ENCODE results near the gene SPHK2.
"Not testable (repeated sequence)": the region's sequence is repeated elsewhere in the genome, so short reads cannot be mapped to it uniquely, and the experiment has no call there.

Gene SPHK2

DNA sequence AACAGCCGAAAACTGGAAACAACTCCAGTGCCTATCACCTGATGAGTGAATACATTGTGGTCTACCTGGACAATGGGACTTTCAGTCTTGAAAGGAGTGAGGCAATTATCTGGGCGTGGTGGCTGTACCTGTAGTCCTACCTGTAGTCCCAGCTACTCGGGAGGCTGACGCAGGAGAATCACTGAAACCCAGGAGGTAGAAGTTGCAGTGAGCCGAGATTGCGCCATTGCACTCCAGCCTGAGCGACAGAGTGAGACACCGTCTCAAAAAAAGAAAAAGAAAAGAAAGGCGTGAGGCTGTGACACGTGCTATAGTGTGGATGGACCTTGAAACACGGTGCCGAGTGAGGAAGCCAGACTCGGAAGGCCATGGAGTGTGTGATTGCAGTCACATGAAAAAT, 57.6 kb downstream of the SPHK2 start:
- no peak for DNase-seq (ENCODE audit: extremely low read depth in 1 of 2, low read depth in 1 of 2)

DNA sequence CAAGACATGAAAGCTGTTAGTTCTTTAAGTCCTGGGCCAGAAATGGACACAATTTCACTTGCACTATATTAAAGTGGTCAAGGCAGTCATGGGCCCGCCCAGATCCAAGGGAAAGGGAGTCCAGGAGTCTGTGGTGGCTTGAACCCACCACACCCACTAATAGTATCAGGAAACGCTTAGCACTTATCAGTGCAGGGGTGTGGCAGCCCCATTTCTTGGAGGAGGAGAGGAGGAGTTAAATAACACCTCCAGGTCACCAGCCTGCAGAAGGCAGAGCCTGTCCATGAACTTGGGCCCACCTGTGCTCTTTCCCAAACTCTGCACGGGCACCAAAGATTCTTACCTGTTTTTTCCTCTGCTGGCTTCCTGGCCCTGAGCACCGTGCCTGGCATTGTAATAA, 58.9 kb downstream of the SPHK2 start:
- no peak for DNase-seq (ENCODE audit: extremely low read depth in 1 of 2, low read depth in 1 of 2)

DNA sequence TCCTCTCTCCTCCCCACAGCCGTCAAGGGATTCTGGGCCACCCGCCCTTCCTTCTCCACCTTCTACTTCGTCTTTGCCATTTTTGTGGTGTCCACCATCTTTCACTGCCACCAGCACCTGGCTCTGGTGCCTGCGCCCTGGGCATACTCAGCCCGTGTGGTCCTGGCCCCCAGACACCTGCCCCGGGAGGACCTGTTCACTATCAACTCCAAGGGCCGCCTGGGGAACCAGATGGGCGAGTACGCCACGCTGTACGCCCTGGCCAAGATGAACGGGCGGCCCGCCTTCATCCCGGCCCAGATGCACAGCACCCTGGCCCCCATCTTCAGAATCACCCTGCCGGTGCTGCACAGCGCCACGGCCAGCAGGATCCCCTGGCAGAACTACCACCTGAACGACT, 60.7 kb downstream of the SPHK2 start:
- DNase-seq (ENCODE audit: extremely low read depth in 1 of 2, low read depth in 1 of 2) = not testable (repeated sequence)
